Astrocyte of the hippocampus (primary cell): ENCODE data around the gene TMEM163.
A peak's percentile ranks its signal among the peaks of the same experiment; 100 is the strongest.

Experiments
- DNase-seq: peaks from one replicate; pipeline ENCODE4 v3.0.0; 2011; ENCODE audit warnings: low read depth, low spot score

Gene TMEM163

DNA sequence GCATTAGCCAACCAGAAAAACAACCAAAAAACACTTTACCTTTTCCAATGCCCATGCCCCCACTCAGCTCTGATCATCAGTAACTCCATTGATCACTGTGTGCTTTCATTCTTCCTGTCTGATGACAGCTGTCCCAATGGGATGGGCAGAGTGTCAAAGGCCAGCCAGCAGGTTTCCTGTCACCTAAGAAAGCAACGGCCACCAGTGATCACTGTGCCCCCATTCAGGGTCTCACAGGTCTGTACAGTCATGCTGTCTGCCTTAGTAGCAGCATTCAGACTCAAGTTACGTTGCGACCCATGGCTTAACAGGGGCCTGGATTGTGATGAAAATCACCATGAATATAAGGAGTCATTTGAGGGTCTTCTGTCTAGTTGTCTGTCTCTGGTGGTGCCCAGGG, 280.4 kb downstream of the TMEM163 start:
- DNase-seq, result no peak

DNA sequence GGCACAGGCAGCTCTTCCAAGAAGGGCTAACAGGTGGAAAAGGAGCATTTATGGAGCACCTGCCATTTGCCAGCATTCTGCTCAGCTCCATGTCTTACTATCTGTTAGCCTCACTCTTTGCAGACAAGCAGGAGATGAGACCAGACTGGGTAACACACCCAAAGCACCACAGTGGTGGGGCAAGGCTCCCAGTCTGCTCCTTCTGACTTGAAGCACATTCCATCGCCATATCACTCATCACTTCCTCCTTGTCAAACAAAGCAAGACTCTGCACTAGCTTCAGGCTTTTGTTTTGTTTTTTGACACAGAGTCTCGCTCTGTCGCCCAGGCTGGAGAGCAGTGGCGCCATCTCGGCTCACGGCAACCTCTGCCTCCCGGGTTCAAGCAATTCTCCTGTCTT, 282.1 kb downstream of the TMEM163 start:
- no peak for DNase-seq

- DNase-seq, result no peak
Observed at GRCh38 chr2:134435936-134436335, 282.9 kb downstream of the TMEM163 start.

- DNase-seq, result no peak
Observed at GRCh38 chr2:134435505-134435904, 283.3 kb downstream of the TMEM163 start.

DNA sequence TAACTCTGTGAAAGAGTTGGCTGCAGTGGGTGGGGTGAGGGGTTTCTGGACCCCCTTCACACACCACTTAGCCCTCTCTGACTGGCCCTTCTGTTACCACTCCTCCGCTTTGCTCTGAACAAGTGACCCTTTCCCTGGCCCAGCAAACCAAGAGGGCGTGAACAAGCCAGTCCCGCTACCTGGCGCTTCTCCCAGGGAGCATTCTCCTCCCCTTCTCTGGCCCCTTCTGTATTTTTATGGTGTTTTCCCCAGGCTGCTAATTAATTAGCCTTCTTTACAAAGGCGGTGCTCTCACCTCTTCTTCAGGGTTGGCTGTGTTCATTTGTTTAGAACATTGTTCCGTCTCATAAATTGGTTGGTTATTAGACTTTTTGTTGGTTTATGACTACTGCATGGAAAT, 284.8 kb downstream of the TMEM163 start:
- DNase-seq, result no peak

- DNase-seq, result no peak
Observed at GRCh38 chr2:134433469-134433868, 285.3 kb downstream of the TMEM163 start.

DNA sequence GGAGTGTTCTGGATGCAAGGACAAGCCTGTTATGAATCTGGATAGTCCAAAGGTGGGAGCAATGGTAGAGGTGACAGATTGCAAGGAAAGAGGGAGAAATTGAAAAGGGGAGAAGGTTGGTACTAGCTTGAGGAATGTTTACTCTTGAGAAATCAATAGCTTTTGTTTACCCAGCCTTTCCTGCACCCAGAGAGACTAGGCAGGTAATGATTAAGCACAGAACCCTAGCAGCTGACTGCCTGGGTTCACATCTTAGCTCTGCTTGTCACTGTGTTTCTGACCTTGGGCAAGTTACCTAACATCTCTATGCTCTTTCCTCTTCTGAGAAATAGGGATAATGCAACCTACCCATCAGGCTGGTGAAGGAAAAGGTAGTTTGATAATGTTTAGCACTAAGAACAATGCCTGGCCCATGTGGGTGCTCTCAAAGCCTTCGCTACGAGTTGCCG, 286.3 kb downstream of the TMEM163 start:
- no peak for DNase-seq

DNA sequence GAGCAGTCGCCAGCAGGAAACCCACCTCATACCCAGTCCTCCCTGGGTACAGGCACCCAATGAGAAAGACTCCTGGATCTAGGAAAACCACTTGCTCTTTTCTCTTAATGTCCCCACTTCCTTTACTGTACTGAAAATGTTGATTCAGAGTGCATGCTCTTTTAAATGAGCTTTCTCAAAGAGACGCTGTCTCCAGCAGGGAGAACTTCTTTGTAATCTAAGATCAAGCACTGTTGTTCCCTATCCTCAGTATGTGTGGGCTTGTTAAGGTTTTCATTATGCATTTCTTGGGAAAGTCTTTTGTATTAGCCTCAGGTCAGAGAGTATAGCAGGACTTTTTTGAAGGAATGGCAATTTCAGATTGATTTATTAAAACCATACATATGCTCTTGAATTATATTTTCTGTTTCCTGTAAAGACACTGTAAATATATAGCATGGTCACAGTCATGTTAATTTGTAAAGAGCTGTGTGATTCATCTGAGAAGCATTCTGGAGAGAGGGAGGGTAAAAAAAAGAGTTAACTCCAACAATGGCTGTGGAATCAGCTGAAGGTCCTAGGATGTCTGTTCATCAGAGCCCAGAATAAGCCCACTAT, 286.9 kb downstream of the TMEM163 start:
- peak; percentile 65 for DNase-seq

GRCh38 chr2:134429886-134430285, 288.9 kb downstream of the TMEM163 start:
- no peak for DNase-seq

DNA sequence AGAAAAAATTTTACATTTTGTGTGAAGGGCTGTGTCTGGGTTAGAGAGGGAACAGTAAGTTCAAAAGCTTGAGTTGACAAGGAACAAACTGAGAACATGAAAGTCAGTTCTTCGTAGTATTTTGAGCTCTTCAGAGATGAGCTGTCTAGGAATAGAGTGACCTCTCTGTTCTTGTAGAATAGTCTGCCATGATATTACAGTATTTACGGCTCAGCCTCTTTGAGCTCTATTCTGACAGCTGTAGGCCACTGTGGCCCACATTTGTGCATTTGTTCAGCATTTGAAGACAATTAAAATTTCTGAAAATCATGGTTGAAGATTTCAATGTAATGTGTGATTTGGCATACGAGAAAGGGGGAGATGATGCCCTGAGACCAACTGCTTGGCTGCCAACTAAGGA, 292.1 kb downstream of the TMEM163 start:
- DNase-seq, result no peak

DNA sequence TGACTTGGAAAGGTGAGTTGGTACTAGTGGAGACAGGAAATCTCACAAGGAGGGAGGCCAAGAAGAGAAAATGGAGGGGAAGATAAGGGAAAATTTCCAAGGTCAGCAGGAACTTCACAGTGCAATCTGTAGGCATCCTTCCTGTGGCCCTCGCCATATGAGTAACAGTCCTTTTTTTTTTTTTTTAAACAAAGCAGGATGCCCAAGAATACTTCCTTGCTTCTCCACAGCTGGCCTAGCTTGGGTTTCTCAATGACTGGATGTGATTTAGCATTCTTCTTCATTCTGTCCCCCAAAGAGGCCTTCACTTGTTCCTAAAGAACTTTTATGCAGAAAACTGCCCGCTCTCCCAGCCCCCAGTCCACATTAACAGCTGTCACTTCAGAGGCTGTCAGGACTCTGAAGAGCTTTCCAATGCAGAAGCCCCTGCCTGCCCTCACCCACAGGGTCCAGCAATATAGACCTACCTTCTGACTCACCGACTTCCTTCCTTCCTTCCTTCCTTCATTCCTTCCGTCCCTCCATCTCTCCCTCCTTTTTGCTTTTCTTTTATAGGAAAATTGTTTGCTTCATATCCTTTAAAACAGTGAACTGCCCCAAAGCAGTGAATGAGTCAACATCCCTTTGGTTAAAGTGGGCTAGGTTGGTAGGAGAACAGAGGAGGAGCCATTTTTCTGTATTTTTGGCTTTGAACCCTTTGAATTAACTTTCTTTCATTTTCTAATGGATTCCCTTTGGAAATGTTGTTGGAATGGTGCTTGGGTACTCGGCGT, 292.9 kb downstream of the TMEM163 start:
- no peak for DNase-seq

GRCh38 chr2:134421556-134422328, 297.1 kb downstream of the TMEM163 start:
- no peak for DNase-seq

- DNase-seq, result no peak
Observed at GRCh38 chr2:134420920-134421319, 297.9 kb downstream of the TMEM163 start.

DNA sequence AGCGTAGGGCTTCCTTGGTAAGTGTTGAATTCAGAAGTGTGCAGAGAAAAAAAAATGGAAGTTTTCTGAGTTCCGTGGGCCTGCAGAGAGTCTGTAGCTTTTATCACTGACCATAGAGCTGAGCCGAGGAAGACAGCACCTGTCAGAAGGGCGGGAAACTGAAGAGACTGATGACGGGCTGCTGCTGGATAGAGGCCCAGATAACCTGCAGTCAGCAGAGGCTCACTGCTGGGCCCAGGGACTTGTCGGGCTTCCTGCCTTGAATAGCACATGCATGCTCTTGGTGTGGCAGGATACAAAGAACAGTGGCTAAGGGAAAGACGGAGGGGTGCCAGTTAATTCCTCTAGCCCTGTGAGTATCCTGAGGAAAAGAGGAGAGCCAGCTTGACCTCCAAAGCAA, 298.5 kb downstream of the TMEM163 start:
- no peak for DNase-seq

- DNase-seq, result no peak
Observed at GRCh38 chr2:134417968-134418582, 300.7 kb downstream of the TMEM163 start.

GRCh38 chr2:134416637-134417036, 302.2 kb downstream of the TMEM163 start:
- DNase-seq, result no peak

GRCh38 chr2:134416018-134416417, 302.8 kb downstream of the TMEM163 start:
- DNase-seq, result no peak

GRCh38 chr2:134413912-134414311, 304.9 kb downstream of the TMEM163 start:
- DNase-seq, result no peak

- no peak for DNase-seq
Observed at GRCh38 chr2:134413430-134413829, 305.4 kb downstream of the TMEM163 start.

GRCh38 chr2:134412639-134412999, 306.2 kb downstream of the TMEM163 start:
- DNase-seq, result no peak

- DNase-seq, result peak; percentile 90
Observed at GRCh38 chr2:134411828-134412638, 306.8 kb downstream of the TMEM163 start.
